Gastrocnemius medialis (tissue), 4 donors: ENCODE data around the gene PRR16.

Source experiments
- CTCF ChIP-seq, 5 experiments: fragments of 450-650 bp in 3 of 5; fragments of 200-600 bp in 2 of 5; sonication (generic) in 2 of 5; IDR thresholded peaks in 4 of 5; conservative IDR thresholded peaks in 1 of 5; 1 replicate in 4 of 5; 2 replicates in 1 of 5; pipeline ENCODE4 v1.5.1; 2016 to 2019; ENCODE audit warnings: antibody characterized with exemption in 5 of 5, mild to moderate bottlenecking in 3 of 5, moderate library complexity in 3 of 5
- POLR2A ChIP-seq, 2 donors: fragments of 450-650 bp; IDR thresholded peaks; one replicate each; pipeline ENCODE4 v1.6.1; 2017; ENCODE audit warnings: antibody characterized with exemption in 2 of 2, mild to moderate bottlenecking in 2 of 2, moderate library complexity in 2 of 2

GRCh38 chr5:120472911-120473310 lies 8.8 kb downstream of the PRR16 start:
- TF ChIP-seq CTCF (IDR thresholded peaks at IDR 0.05 in 4 of 5, conservative IDR thresholded peaks at IDR 0.05 in 1 of 5) (no peak), POLR2A (IDR thresholded peaks at IDR 0.05) (no peak)
